ENCODE measurements around the gene COL4A1. TPM values are rescaled to one million over a fixed set of nuclear protein-coding genes. Genes with fewer than 3 reads are reported as not detected.

The COL4A1 gene
- polyA plus RNA-seq, 1 of the 3 experiments (the other 2 are of a cell fraction): 30.3 TPM

DNA sequence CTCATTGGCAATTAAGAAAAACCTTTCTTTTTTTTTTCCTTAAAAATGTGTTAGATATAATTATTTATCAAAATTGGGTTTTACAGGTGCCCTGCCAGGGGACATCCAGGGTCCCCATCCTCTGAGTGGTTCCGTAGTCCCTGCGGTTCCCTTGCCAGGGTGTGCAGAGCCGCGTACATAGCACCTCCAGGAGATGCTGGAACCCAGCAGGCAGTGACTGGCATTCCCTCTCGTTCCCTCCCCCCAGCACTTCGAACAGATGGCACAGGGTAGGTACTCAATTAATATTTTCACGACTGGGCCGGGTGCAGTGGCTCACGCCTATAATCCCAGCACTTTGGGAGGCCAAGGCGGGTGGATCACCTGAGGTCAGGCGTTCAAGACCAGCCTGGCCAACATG, 82.0 kb downstream of the COL4A1 start:
- Histone ChIP-seq H3K36me3 (replicated peaks in 1 of 2; ENCODE audit: control insufficient read depth in 1 of 2, insufficient read depth in 2 of 2, low read length in 1 of 2) (peaks cover 0 to 11% of the 10 kb centered on the region in 2 experiments), H3K4me2 (no peak overlapping the region), H3K4me1 (ENCODE audit: control insufficient read depth in 1 of 2, insufficient read depth in 2 of 2, low read depth in 1 of 2, low read length in 1 of 2) (peaks cover 6 to 21% of the 10 kb centered on the region in 2 experiments), H3K9me2 (no peaks in the 10 kb centered on the region), H3K9ac (no peak overlapping the region), H3F3A (replicated peaks; ENCODE audit: insufficient read depth) (peaks cover 38% of the 10 kb centered on the region), H3K27me3 (ENCODE audit: insufficient read depth) (no peaks in the 10 kb centered on the region), H3K9me3 (no peaks in the 10 kb centered on the region), H3K27ac (ENCODE audit: low read depth in 2 of 2, low read length in 1 of 2) (no peak overlapping the region), H3K4me3 (ENCODE audit: low read depth in 2 of 2, low read length in 1 of 2) (no peak overlapping the region), H3K79me2 (ENCODE audit: insufficient read depth) (peaks cover 56% of the 10 kb centered on the region), H2AFZ (ENCODE audit: low read depth) (no peak overlapping the region), H4K20me1 (ENCODE audit: insufficient read depth) (no peaks in the 10 kb centered on the region)
- ChIA-PET CTCF (interaction anchor here (1.0 to 5.0 kb wide), 5 partner anchors 13 to 198 kb away, joined by 3 to 41 read pairs (median 17); no protein-coding TSS in a partner anchor), POLR2A (interaction anchor here (0.6 kb wide), 1 partner anchor 36 kb away, joined by 3 read pairs; no protein-coding TSS in a partner anchor)
- TF ChIP-seq YY1 (IDR thresholded peaks at IDR 0.05; ENCODE audit: low read depth) (no peak), GABPA (IDR thresholded peaks at IDR 0.05; ENCODE audit: low read depth) (no peak), RFX5 (IDR thresholded peaks at IDR 0.05; ENCODE audit: low read length) (no peak), GATA2 (CRISPR knock-in tag; IDR thresholded peaks at IDR 0.05) (no peak), EZH2phosphoT487 (IDR thresholded peaks at IDR 0.05; ENCODE audit: borderline replicate concordance, low read depth) (no peak), FOXM1 (IDR thresholded peaks at IDR 0.05; ENCODE audit: low read depth) (no peak), JUND (IDR thresholded peaks at IDR 0.05) (no peak), RCOR1 (IDR thresholded peaks at IDR 0.05; ENCODE audit: low read length) (no peak), FOXJ3 (CRISPR knock-in tag; IDR thresholded peaks at IDR 0.05) (no peak), SMC3 (IDR thresholded peaks at IDR 0.05; ENCODE audit: low read depth, low read length) (no peak), MXI1 (IDR thresholded peaks at IDR 0.05; ENCODE audit: low read depth, low read length) (no peak), ELF1 (IDR thresholded peaks at IDR 0.05) (no peak), POLR2AphosphoS5 (IDR thresholded peaks at IDR 0.05; ENCODE audit: low read depth, low read length) (no peak)
- TF ChIP-seq, protein P1, sequence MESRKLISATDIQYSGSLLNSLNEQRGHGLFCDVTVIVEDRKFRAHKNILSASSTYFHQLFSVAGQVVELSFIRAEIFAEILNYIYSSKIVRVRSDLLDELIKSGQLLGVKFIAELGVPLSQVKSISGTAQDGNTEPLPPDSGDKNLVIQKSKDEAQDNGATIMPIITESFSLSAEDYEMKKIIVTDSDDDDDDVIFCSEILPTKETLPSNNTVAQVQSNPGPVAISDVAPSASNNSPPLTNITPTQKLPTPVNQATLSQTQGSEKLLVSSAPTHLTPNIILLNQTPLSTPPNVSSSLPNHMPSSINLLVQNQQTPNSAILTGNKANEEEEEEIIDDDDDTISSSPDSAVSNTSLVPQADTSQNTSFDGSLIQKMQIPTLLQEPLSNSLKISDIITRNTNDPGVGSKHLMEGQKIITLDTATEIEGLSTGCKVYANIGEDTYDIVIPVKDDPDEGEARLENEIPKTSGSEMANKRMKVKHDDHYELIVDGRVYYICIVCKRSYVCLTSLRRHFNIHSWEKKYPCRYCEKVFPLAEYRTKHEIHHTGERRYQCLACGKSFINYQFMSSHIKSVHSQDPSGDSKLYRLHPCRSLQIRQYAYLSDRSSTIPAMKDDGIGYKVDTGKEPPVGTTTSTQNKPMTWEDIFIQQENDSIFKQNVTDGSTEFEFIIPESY (IDR thresholded peaks at IDR 0.05; ENCODE audit: borderline replicate concordance, low read depth): no peak
- TF ChIP-seq, protein P2, sequence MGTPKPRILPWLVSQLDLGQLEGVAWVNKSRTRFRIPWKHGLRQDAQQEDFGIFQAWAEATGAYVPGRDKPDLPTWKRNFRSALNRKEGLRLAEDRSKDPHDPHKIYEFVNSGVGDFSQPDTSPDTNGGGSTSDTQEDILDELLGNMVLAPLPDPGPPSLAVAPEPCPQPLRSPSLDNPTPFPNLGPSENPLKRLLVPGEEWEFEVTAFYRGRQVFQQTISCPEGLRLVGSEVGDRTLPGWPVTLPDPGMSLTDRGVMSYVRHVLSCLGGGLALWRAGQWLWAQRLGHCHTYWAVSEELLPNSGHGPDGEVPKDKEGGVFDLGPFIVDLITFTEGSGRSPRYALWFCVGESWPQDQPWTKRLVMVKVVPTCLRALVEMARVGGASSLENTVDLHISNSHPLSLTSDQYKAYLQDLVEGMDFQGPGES (IDR thresholded peaks at IDR 0.05; ENCODE audit: low read depth, low read length): no peak
- TF ChIP-seq, protein P3, sequence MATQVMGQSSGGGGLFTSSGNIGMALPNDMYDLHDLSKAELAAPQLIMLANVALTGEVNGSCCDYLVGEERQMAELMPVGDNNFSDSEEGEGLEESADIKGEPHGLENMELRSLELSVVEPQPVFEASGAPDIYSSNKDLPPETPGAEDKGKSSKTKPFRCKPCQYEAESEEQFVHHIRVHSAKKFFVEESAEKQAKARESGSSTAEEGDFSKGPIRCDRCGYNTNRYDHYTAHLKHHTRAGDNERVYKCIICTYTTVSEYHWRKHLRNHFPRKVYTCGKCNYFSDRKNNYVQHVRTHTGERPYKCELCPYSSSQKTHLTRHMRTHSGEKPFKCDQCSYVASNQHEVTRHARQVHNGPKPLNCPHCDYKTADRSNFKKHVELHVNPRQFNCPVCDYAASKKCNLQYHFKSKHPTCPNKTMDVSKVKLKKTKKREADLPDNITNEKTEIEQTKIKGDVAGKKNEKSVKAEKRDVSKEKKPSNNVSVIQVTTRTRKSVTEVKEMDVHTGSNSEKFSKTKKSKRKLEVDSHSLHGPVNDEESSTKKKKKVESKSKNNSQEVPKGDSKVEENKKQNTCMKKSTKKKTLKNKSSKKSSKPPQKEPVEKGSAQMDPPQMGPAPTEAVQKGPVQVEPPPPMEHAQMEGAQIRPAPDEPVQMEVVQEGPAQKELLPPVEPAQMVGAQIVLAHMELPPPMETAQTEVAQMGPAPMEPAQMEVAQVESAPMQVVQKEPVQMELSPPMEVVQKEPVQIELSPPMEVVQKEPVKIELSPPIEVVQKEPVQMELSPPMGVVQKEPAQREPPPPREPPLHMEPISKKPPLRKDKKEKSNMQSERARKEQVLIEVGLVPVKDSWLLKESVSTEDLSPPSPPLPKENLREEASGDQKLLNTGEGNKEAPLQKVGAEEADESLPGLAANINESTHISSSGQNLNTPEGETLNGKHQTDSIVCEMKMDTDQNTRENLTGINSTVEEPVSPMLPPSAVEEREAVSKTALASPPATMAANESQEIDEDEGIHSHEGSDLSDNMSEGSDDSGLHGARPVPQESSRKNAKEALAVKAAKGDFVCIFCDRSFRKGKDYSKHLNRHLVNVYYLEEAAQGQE (IDR thresholded peaks at IDR 0.05; ENCODE audit: low read depth, low read length): no peak
- TF ChIP-seq, protein P4, sequence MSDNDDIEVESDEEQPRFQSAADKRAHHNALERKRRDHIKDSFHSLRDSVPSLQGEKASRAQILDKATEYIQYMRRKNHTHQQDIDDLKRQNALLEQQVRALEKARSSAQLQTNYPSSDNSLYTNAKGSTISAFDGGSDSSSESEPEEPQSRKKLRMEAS (IDR thresholded peaks at IDR 0.05; ENCODE audit: low read depth): no peak
- TF ChIP-seq, protein P5, sequence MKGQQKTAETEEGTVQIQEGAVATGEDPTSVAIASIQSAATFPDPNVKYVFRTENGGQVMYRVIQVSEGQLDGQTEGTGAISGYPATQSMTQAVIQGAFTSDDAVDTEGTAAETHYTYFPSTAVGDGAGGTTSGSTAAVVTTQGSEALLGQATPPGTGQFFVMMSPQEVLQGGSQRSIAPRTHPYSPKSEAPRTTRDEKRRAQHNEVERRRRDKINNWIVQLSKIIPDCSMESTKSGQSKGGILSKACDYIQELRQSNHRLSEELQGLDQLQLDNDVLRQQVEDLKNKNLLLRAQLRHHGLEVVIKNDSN (IDR thresholded peaks at IDR 0.05; ENCODE audit: borderline replicate concordance, low read depth): no peak
- TF ChIP-seq, protein P6, sequence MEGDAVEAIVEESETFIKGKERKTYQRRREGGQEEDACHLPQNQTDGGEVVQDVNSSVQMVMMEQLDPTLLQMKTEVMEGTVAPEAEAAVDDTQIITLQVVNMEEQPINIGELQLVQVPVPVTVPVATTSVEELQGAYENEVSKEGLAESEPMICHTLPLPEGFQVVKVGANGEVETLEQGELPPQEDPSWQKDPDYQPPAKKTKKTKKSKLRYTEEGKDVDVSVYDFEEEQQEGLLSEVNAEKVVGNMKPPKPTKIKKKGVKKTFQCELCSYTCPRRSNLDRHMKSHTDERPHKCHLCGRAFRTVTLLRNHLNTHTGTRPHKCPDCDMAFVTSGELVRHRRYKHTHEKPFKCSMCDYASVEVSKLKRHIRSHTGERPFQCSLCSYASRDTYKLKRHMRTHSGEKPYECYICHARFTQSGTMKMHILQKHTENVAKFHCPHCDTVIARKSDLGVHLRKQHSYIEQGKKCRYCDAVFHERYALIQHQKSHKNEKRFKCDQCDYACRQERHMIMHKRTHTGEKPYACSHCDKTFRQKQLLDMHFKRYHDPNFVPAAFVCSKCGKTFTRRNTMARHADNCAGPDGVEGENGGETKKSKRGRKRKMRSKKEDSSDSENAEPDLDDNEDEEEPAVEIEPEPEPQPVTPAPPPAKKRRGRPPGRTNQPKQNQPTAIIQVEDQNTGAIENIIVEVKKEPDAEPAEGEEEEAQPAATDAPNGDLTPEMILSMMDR (IDR thresholded peaks at IDR 0.05): no peak
- WGBS (ENCODE audit: low lambda C conversion rate): 93% methylated on average over 11 of the region's 11 CpGs
- no peak for DNase-seq
